SK-N-SH (cell line): ENCODE measurements around the gene MIF4GD. TPM values are rescaled to one million over a fixed set of nuclear protein-coding genes. Genes with fewer than 3 reads are reported as not detected.

ENCODE experiments used
- CTCF ChIA-PET: fragments of 300-600, 350-600 bp; formaldehyde crosslinking; extraction: SDS; loops from one replicate; lab custom pipeline; 2021; lab: Yijun Ruan, JAX
- POLR2A ChIA-PET: fragments of 350-600 bp; sonication (Branson Sonifier 250); formaldehyde crosslinking; extraction: SDS; loops from one replicate; lab custom pipeline; 2020; ENCODE audit warnings: antibody characterized with exemption, inconsistent platforms; lab: Yijun Ruan, JAX
- DNase-seq: peaks from one replicate; pipeline ENCODE4 v3.0.0; 2012
- H2AFZ ChIP-seq: fragments of 200-600 bp; sonication (generic); 2 replicates; pipeline ENCODE4 v1.8.1; 2016; ENCODE audit warnings: antibody characterized with exemption, mild to moderate bottlenecking, low read depth
- H3F3A ChIP-seq: fragments of 200-600 bp; sonication (generic); replicated peaks from 2 replicates; pipeline ENCODE3; 2016; ENCODE audit warnings: antibody characterized with exemption, mild to moderate bottlenecking; ENCODE audit not compliant: insufficient read depth
- H3K27ac ChIP-seq, 2 experiments: fragments of 200-500 bp in 1 of 2; fragments of 200-600 bp in 1 of 2; sonication (Bioruptor generic) in 1 of 2; sonication (generic), shearing (Covaris generic) in 1 of 2; 2 replicates each; pipeline versions ENCODE4 v1.5.1 to v1.6.1; 2014 to 2016; ENCODE audit warnings: low read depth in 2 of 2, inconsistent platforms in 1 of 2, low read length in 1 of 2, mild to moderate bottlenecking in 1 of 2, mixed read lengths in 1 of 2
- H3K27me3 ChIP-seq: fragments of 200-600 bp; sonication (generic), shearing (Covaris generic); 2 replicates; pipeline ENCODE4 v1.6.1; 2016; ENCODE audit warnings: mixed run types; ENCODE audit not compliant: insufficient read depth
- H3K36me3 ChIP-seq, 2 experiments: fragments of 200-500 bp in 1 of 2; fragments of 200-600 bp in 1 of 2; sonication (Bioruptor generic) in 1 of 2; sonication (generic) in 1 of 2; replicated peaks in 1 of 2; 2 replicates each; pipeline versions ENCODE3 to v1.5.1; 2014 to 2016; ENCODE audit warnings: low read length in 1 of 2, mild to moderate bottlenecking in 1 of 2; ENCODE audit not compliant: insufficient read depth in 2 of 2, control insufficient read depth in 1 of 2
- H3K4me1 ChIP-seq, 2 experiments: fragments of 200-500 bp in 1 of 2; fragments of 200-600 bp in 1 of 2; sonication (Bioruptor generic) in 1 of 2; sonication (generic), shearing (Covaris generic) in 1 of 2; 2 replicates each; pipeline versions ENCODE4 v1.5.1 to v1.6.1; 2014 to 2016; ENCODE audit warnings: low read depth in 1 of 2, low read length in 1 of 2, mixed run types in 1 of 2; ENCODE audit not compliant: insufficient read depth in 2 of 2, control insufficient read depth in 1 of 2
- H3K4me2 ChIP-seq: fragments of 200-600 bp; sonication (generic), shearing (Covaris generic); 2 replicates; pipeline ENCODE4 v1.6.1; 2017; ENCODE audit warnings: mixed run types
- H3K4me3 ChIP-seq, 2 experiments: fragments of 200-500 bp in 1 of 2; fragments of 200-600 bp in 1 of 2; sonication (Bioruptor generic) in 1 of 2; sonication (generic), shearing (Covaris generic) in 1 of 2; 2 replicates each; pipeline versions ENCODE4 v1.5.1 to v1.8.1; 2014 to 2016; ENCODE audit warnings: low read depth in 2 of 2, inconsistent platforms in 1 of 2, low read length in 1 of 2, mild to moderate bottlenecking in 1 of 2, mixed read lengths in 1 of 2, moderate library complexity in 1 of 2
- H3K79me2 ChIP-seq: fragments of 200-600 bp; sonication (generic); 2 replicates; pipeline ENCODE4 v1.8.1; 2017; ENCODE audit warnings: mild to moderate bottlenecking; ENCODE audit not compliant: insufficient read depth
- H3K9ac ChIP-seq: fragments of 200-600 bp; sonication (generic); 2 replicates; pipeline ENCODE4 v1.6.1; 2017; ENCODE audit warnings: mixed run types
- H3K9me2 ChIP-seq: fragments of 200-600 bp; sonication (generic); 2 replicates; pipeline ENCODE4 v1.6.1; 2017; ENCODE audit warnings: mixed run types
- H3K9me3 ChIP-seq: fragments of 200-600 bp; sonication (generic); 2 replicates; pipeline ENCODE4 v1.6.1; 2017; ENCODE audit warnings: mixed run types, mild to moderate bottlenecking, moderate library complexity
- H4K20me1 ChIP-seq: fragments of 200-600 bp; sonication (generic); 2 replicates; pipeline ENCODE4 v1.6.1; 2017; ENCODE audit warnings: mild to moderate bottlenecking, mixed run types; ENCODE audit not compliant: insufficient read depth
- CTCF ChIP-seq: fragments of 200-600 bp; sonication (generic); IDR thresholded peaks from 2 replicates; pipeline ENCODE4 v1.6.1; 2017; ENCODE audit warnings: antibody characterized with exemption, mild to moderate bottlenecking, moderate library complexity
- ELF1 ChIP-seq: IDR thresholded peaks from 2 replicates; pipeline ENCODE4 v1.4.0; 2012
- EZH2phosphoT487 ChIP-seq: fragments of 200-600 bp; sonication (generic); IDR thresholded peaks from 2 replicates; pipeline ENCODE4 v1.6.1; 2017; ENCODE audit warnings: low read depth, mixed run types, mild to moderate bottlenecking, antibody characterized with exemption, moderate library complexity, borderline replicate concordance
- FOSL2 ChIP-seq: IDR thresholded peaks from 2 replicates; pipeline ENCODE4 v1.4.0; 2012; ENCODE audit warnings: low read depth, mild to moderate bottlenecking, moderate library complexity, borderline replicate concordance
- FOXJ3 ChIP-seq: sonication (generic); formaldehyde crosslinking; IDR thresholded peaks from 2 replicates; pipeline ENCODE4 v1.5.1; 2020; ENCODE audit warnings: mild to moderate bottlenecking, missing genetic modification reagents
- FOXM1 ChIP-seq: IDR thresholded peaks from 2 replicates; pipeline ENCODE4 v1.4.0; 2012; ENCODE audit warnings: low read depth, mild to moderate bottlenecking
- GABPA ChIP-seq: IDR thresholded peaks from 2 replicates; pipeline ENCODE4 v1.4.0; 2012; ENCODE audit warnings: low read depth, mild to moderate bottlenecking
- IRF3 ChIP-seq: fragments of 150-350 bp; IDR thresholded peaks from 2 replicates; pipeline ENCODE4 v1.6.1; 2016; ENCODE audit warnings: mild to moderate bottlenecking, low read depth, low read length
- MEF2A ChIP-seq: IDR thresholded peaks from 2 replicates; pipeline ENCODE4 v1.4.0; 2012; ENCODE audit warnings: low read depth, borderline replicate concordance
- NFIC ChIP-seq: IDR thresholded peaks from 2 replicates; pipeline ENCODE4 v1.4.0; 2012; ENCODE audit warnings: borderline replicate concordance
- NRF1 ChIP-seq: IDR thresholded peaks from 2 replicates; pipeline ENCODE4 v1.6.1; 2012; ENCODE audit warnings: low read depth, mild to moderate bottlenecking, low read length
- RXRA ChIP-seq: IDR thresholded peaks from 2 replicates; pipeline ENCODE4 v1.4.0; 2012; ENCODE audit warnings: low read depth, mild to moderate bottlenecking, borderline replicate concordance
- TAF1 ChIP-seq: IDR thresholded peaks from 2 replicates; pipeline ENCODE4 v1.6.1; 2012; ENCODE audit warnings: low read depth, mild to moderate bottlenecking, low read length, moderate library complexity, borderline replicate concordance
- TCF12 ChIP-seq: IDR thresholded peaks from 2 replicates; pipeline ENCODE4 v1.4.0; 2012
- TEAD4 ChIP-seq: IDR thresholded peaks from 2 replicates; pipeline ENCODE4 v1.4.0; 2012; ENCODE audit warnings: mild to moderate bottlenecking, borderline replicate concordance; ENCODE audit not compliant: insufficient read depth
- USF1 ChIP-seq: IDR thresholded peaks from 2 replicates; pipeline ENCODE4 v1.4.0; 2012; ENCODE audit warnings: low read depth, borderline replicate concordance
- WGBS: methylation state at CpG from one replicate; pipeline ENCODE4 v1.1.6; 2017; ENCODE audit warnings: low lambda C conversion rate; 5-methylcytosine and 5-hydroxymethylcytosine counted together
- polyA plus RNA-seq, 3 experiments: library from polyadenylated mRNA; depleted of rRNA; stranded (reverse); fragments of >200 nt; gene quantifications; 2 replicates each; pipeline ENCODE4 v1.2.3, GENCODE V29; 2012

Gene MIF4GD
- polyA plus RNA-seq, 1 of the 3 experiments (the other 2 are of a cell fraction) = 65.4 TPM

DNA sequence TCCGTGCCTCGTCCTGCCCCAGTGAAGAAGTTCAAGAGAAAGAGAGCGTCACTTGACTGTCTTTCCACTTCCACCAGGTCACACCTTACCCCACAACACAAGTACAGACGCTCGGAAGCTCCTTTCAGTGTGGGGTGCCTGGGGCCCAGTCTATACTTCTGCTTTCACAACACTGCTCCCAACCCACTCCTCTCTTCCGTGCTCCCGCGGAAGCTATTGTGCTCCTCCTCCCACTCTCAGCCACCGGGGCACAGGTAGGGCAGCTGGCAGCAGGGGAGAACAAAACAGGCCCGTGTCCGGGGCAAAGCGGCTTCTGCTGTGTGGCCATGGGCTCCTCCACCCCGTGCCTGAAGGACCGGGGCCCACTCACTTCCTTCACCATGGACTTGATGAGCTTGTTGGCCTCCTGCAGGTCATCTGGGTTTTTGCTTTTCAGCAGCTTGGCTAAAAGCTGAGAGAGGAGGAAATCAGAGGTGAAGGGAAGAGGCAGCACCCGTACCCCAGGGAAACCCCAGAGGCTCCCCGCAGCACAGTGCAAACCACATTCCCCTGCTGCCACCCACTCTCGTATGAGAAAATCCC, 28.5 kb downstream of the MIF4GD start:
- ChIA-PET CTCF (interaction anchor here (1.0 to 11.7 kb wide), 7 partner anchors 13 to 170 kb away, joined by 3 to 136 read pairs (median 28); partner anchors contain the start of genes GGA3, MRPS7 and NT5C), POLR2A (no interaction called here)
- Histone ChIP-seq H3K9me3 (no peaks in the 10 kb centered on the region), H3K27ac (no peak overlapping the region), H3K79me2 (peaks cover 3% of the 10 kb centered on the region; the same call in 1 of the 2 replicates), H2AFZ (no peak overlapping the region), H3K27me3 (no peaks in the 10 kb centered on the region), H3K36me3 (peaks cover 35 to 90% of the 10 kb centered on the region in 2 experiments), H3K4me1 (peaks cover 0 to 3% of the 10 kb centered on the region in 2 experiments; a peak in 1 of 4 replicates), H3F3A (peaks cover 5% of the 10 kb centered on the region), H3K9ac (no peak overlapping the region), H3K9me2 (no peaks in the 10 kb centered on the region), H3K4me3 (no peak overlapping the region), H3K4me2 (no peak overlapping the region), H4K20me1 (peaks cover 3% of the 10 kb centered on the region; the same call in 1 of the 2 replicates)
- 94% methylated on average over 17 of the region's 17 CpGs for WGBS
- TF ChIP-seq TAF1 = no peak
- no peak for TF ChIP-seq IRF3
- TF ChIP-seq RXRA = no peak
- TF ChIP-seq NFIC = no peak
- no peak for TF ChIP-seq GABPA
- no peak for TF ChIP-seq TEAD4
- no peak for TF ChIP-seq ELF1
- no peak for TF ChIP-seq FOXM1
- no peak for TF ChIP-seq FOSL2
- TF ChIP-seq FOXJ3 = no peak
- TF ChIP-seq MEF2A = no peak
- no peak for TF ChIP-seq CTCF
- no peak for TF ChIP-seq EZH2phosphoT487
- TF ChIP-seq TCF12 = no peak
- TF ChIP-seq NRF1 = no peak
- TF ChIP-seq USF1 = no peak
- no peak for DNase-seq
